Smooth muscle cell (in vitro differentiated cells): ENCODE data around the gene ZNF529. TPM values are rescaled to one million over a fixed set of nuclear protein-coding genes. Genes with fewer than 3 reads are reported as not detected.

Experiments
- polyA plus RNA-seq: library from polyadenylated mRNA; unstranded; fragments of >200 nt; fragmentation: Nextera tagmentation; extraction: Ambion mirVana; gene quantifications from 2 replicates; pipeline ENCODE4 v1.2.1, GENCODE V29; 2016
- total RNA-seq: library from RNA; depleted of rRNA; stranded (reverse); fragments of >200 nt; gene quantifications from 2 replicates; pipeline ENCODE4 v1.2.3, GENCODE V29; 2014

The ZNF529 gene
- total and polyA plus RNA-seq, 2 experiments from 2014 or later = 2.9 to 9.3 TPM

Other genes with a start within 250 kb of the ZNF529 start
- 1.8 and 2.0 TPM in 2 replicates for gene ZFP14, start 194.1 kb downstream of the ZNF529 start, total RNA-seq
- 1.3 and 1.8 TPM in 2 replicates for gene ZFP14, start 194.1 kb downstream of the ZNF529 start, polyA plus RNA-seq
- 6.8 and 9.2 TPM in 2 replicates for gene ZFP82, start 154.6 kb downstream of the ZNF529 start, total RNA-seq
- 7.3 and 7.8 TPM in 2 replicates for gene ZFP82, start 154.6 kb downstream of the ZNF529 start, polyA plus RNA-seq
- 6.9 and 9.8 TPM in 2 replicates for gene ZNF566, start 83.7 kb downstream of the ZNF529 start, total RNA-seq
- gene ZNF566, start 83.7 kb downstream of the ZNF529 start, polyA plus RNA-seq = 3.5 and 4.6 TPM in 2 replicates
- gene ZNF260, start 45.0 kb downstream of the ZNF529 start, total RNA-seq = 25.3 and 40.3 TPM in 2 replicates
- gene ZNF260, start 45.0 kb downstream of the ZNF529 start, polyA plus RNA-seq = 7.6 and 8.0 TPM in 2 replicates
- 6.0 and 8.9 TPM in 2 replicates for gene ZNF382, start 32.0 kb upstream of the ZNF529 start, total RNA-seq
- 3.0 and 3.5 TPM in 2 replicates for gene ZNF382, start 32.0 kb upstream of the ZNF529 start, polyA plus RNA-seq
- gene ZNF461, start 93.5 kb upstream of the ZNF529 start, total RNA-seq = 9.8 and 11.5 TPM in 2 replicates
- gene ZNF461, start 93.5 kb upstream of the ZNF529 start, polyA plus RNA-seq = 2.6 and 5.1 TPM in 2 replicates
- gene ZNF567, start 114.3 kb upstream of the ZNF529 start, total RNA-seq = 8.0 and 11.3 TPM in 2 replicates
- 5.3 and 10.1 TPM in 2 replicates for gene ZNF567, start 114.3 kb upstream of the ZNF529 start, polyA plus RNA-seq
- 2.8 and 10.1 TPM in 2 replicates for gene ZNF850, start 199.5 kb upstream of the ZNF529 start, total RNA-seq
- gene ZNF850, start 199.5 kb upstream of the ZNF529 start, polyA plus RNA-seq = 0.78 and 0.99 TPM in 2 replicates